OCI-LY7 (cell line): ENCODE measurements around the gene GPRIN2. TPM values are rescaled to one million over a fixed set of nuclear protein-coding genes. Genes with fewer than 3 reads are reported as not detected.
"Not testable (repeated sequence)": the region's sequence is repeated elsewhere in the genome, so short reads cannot be mapped to it uniquely, and the experiment has no call there.

ENCODE experiments used
- BruUV-seq: library from RNA; stranded (reverse); fragments of 400-500 nt; replicated peaks from 2 replicates; lab custom pipeline; 2021; lab: Mats Ljungman, UMichigan
- CTCF ChIA-PET: fragments of 300-600 bp; sonication (Branson Sonifier 250); formaldehyde crosslinking; loops from one replicate; lab custom pipeline; 2022; ENCODE audit warnings: antibody characterized with exemption; ENCODE audit not compliant: unreplicated experiment; lab: Charles Lee
- POLR2A ChIA-PET: fragments of 300-600 bp; sonication (Branson Sonifier 250); formaldehyde crosslinking; loops from one replicate; lab custom pipeline; 2022; ENCODE audit warnings: antibody characterized with exemption; lab: Charles Lee
- DNase-seq: peaks from one replicate; pipeline ENCODE4 v3.0.0-alpha.2; 2015; ENCODE audit warnings: low spot score
- H2AFZ ChIP-seq: fragments of 200-600 bp; sonication (generic), shearing (Covaris generic); 2 replicates; pipeline ENCODE4 v1.6.1; 2014; ENCODE audit warnings: mild to moderate bottlenecking, antibody characterized with exemption, low read length, moderate library complexity
- H3K27ac ChIP-seq: fragments of 200-600 bp; sonication (generic); 2 replicates; pipeline ENCODE4 v1.5.1; 2014; ENCODE audit warnings: mixed run types, low read depth, mild to moderate bottlenecking, moderate library complexity, low read length, inconsistent platforms; ENCODE audit not compliant: poor library complexity, severe bottlenecking
- H3K36me3 ChIP-seq: fragments of 200-600 bp; sonication (generic); 2 replicates; pipeline ENCODE4 v1.6.1; 2014; ENCODE audit warnings: mild to moderate bottlenecking, antibody characterized with exemption, low read length, moderate library complexity, mixed read lengths; ENCODE audit not compliant: insufficient read depth
- H3K4me1 ChIP-seq: fragments of 200-600 bp; sonication (generic); 2 replicates; pipeline ENCODE4 v1.5.1; 2014; ENCODE audit warnings: mild to moderate bottlenecking, low read length; ENCODE audit not compliant: insufficient read depth, poor library complexity, severe bottlenecking
- H3K4me2 ChIP-seq: fragments of 200-600 bp; sonication (generic); 2 replicates; pipeline ENCODE4 v1.6.1; 2014; ENCODE audit warnings: mild to moderate bottlenecking, low read length
- H3K4me3 ChIP-seq: fragments of 200-600 bp; sonication (generic); 2 replicates; pipeline ENCODE4 v1.5.1; 2014; ENCODE audit warnings: mild to moderate bottlenecking, low read depth, low read length; ENCODE audit not compliant: poor library complexity, severe bottlenecking
- H3K79me2 ChIP-seq: fragments of 200-600 bp; sonication (generic); 2 replicates; pipeline ENCODE4 v1.6.1; 2016; ENCODE audit warnings: low read depth, mild to moderate bottlenecking, low read length, moderate library complexity, mixed read lengths; ENCODE audit not compliant: insufficient read depth
- H3K9me2 ChIP-seq: fragments of 200-600 bp; sonication (generic); 2 replicates; pipeline ENCODE4 v1.6.1; 2016; ENCODE audit warnings: mild to moderate bottlenecking, low read length, mixed read lengths; ENCODE audit not compliant: insufficient read depth
- H3K9me3 ChIP-seq: fragments of 200-600 bp; sonication (generic); 2 replicates; pipeline ENCODE4 v1.6.1; 2014; ENCODE audit warnings: mild to moderate bottlenecking, mixed run types, low read length, mixed read lengths
- H4K20me1 ChIP-seq: fragments of 200-600 bp; sonication (generic); 2 replicates; pipeline ENCODE4 v1.6.1; 2014; ENCODE audit warnings: mild to moderate bottlenecking, antibody characterized with exemption, low read length, moderate library complexity, mixed read lengths; ENCODE audit not compliant: insufficient read depth
- EZH2phosphoT487 ChIP-seq: fragments of 200-600 bp; sonication (generic); IDR thresholded peaks from 2 replicates; pipeline ENCODE4 v1.6.1; 2018; ENCODE audit warnings: low read depth, borderline replicate concordance, mild to moderate bottlenecking, mixed run types, antibody characterized with exemption, low read length, moderate library complexity, mixed read lengths
- intact Hi-C: fragments of 100-400 bp; cut with micrococcal nuclease; formaldehyde crosslinking; loops from one replicate; pipeline ENCODE4 v1.10.0; 2022; ENCODE audit not compliant: unreplicated experiment
- total RNA-seq, 2 experiments: library from RNA; depleted of rRNA in 1 of 2; stranded (reverse); fragments of >200 nt in 1 of 2; shearing (Covaris generic) in 1 of 2; gene quantifications; 2 replicates each; pipeline ENCODE4 v1.2.3, GENCODE V29; 2014 to 2022
- TF ChIP-seq, protein P1 (sequence below): fragments of 200-600 bp; sonication (generic); conservative IDR thresholded peaks from 2 replicates; pipeline ENCODE4 v1.5.1; 2014; ENCODE audit warnings: mild to moderate bottlenecking, antibody characterized with exemption, low read length, moderate library complexity, mixed read lengths

GPRIN2 gene
- total RNA-seq, 2 experiments from 2014 or later = not detected

DNA sequence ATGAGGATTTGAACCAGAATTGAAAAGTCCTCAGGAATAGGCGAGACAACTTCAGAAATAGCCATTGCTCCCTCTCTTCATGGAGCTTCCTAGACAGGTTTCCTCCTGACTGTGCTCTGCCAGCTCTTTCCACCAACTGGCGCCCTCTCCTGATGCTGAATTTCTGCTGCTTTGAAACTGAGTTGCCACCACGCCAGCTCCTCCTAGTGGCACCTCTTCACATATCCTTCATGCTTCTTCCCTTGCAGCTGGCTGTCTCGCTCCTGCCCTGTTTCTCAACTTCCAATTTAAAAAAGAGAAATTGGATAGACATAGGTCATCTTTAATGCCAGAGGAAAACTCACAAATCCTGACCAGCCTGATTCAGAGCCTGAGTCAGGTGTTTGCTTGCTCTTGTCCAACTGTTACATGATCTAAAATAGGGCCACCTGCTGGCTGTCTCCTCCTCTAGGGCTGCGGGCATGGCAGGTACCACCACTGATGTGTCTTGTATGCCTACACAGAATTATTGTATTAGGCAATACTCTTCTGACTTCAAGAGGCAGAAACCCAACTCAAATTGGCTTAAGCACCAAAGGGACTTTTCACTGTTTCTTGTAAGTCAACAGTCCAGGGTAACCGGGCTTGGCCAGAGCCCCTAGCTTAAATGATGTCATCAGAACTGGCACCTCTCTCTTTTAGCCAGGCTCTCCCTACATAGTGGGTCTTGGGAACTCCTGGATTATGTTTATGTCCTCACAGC, 9.3 kb upstream of the GPRIN2 start:
- H3K27ac ChIP-seq, H3K79me2 ChIP-seq, H3K4me1 ChIP-seq, H3K36me3 ChIP-seq, CTCF ChIA-PET, BruUV-seq, H3K4me2 ChIP-seq, H3K9me2 ChIP-seq, H3K9me3 ChIP-seq, H4K20me1 ChIP-seq, intact Hi-C loops, POLR2A ChIA-PET, H3K4me3 ChIP-seq, H2AFZ ChIP-seq: not testable (repeated sequence)
- TF ChIP-seq, protein P1, sequence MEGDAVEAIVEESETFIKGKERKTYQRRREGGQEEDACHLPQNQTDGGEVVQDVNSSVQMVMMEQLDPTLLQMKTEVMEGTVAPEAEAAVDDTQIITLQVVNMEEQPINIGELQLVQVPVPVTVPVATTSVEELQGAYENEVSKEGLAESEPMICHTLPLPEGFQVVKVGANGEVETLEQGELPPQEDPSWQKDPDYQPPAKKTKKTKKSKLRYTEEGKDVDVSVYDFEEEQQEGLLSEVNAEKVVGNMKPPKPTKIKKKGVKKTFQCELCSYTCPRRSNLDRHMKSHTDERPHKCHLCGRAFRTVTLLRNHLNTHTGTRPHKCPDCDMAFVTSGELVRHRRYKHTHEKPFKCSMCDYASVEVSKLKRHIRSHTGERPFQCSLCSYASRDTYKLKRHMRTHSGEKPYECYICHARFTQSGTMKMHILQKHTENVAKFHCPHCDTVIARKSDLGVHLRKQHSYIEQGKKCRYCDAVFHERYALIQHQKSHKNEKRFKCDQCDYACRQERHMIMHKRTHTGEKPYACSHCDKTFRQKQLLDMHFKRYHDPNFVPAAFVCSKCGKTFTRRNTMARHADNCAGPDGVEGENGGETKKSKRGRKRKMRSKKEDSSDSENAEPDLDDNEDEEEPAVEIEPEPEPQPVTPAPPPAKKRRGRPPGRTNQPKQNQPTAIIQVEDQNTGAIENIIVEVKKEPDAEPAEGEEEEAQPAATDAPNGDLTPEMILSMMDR = peak; percentile 73
- DNase-seq = peak; percentile 56

DNA sequence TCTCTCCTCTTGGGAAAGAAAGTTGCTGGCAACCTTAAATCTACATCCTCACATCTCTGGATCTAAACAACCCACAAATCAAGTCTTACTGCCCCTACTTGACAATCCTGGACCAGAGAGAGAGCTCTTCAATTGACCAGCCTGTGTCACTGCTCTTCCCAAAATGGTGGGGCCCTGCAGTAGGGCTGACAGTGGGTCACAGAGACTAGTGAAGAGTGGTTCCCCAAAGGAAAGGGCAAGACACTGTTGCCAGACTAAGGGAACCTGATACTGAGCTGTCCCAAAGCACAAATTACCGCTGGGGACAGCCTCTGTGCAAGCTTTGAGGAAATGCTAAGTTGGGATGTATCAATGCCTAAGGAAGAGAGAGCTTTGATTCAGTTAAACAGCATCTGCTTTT, 4.5 kb upstream of the GPRIN2 start:
- POLR2A ChIA-PET = no interaction called here
- intact Hi-C loops = no loop called here
- no peak for DNase-seq
- no peaks in the 10 kb centered on the region for H3K4me1 ChIP-seq
- no peak overlapping the region for H2AFZ ChIP-seq
- H3K4me2 ChIP-seq = no peak overlapping the region
- H3K9me3 ChIP-seq = no peaks in the 10 kb centered on the region
- H3K4me3 ChIP-seq = no peak overlapping the region
- CTCF ChIA-PET = no interaction called here
- TF ChIP-seq, protein P1 = no peak
- no peak for TF ChIP-seq EZH2phosphoT487
- H3K27ac ChIP-seq = no peak overlapping the region
- no peaks in the 10 kb centered on the region for H3K36me3 ChIP-seq
- H4K20me1 ChIP-seq = no peaks in the 10 kb centered on the region
- BruUV-seq = no TSS peak
- no peaks in the 10 kb centered on the region for H3K9me2 ChIP-seq
- H3K79me2 ChIP-seq = no peaks in the 10 kb centered on the region

- no TSS peak for BruUV-seq
- Histone ChIP-seq H4K20me1 (no peaks in the 10 kb centered on the region), H3K9me2 (no peaks in the 10 kb centered on the region), H3K9me3 (no peaks in the 10 kb centered on the region), H3K79me2 (no peaks in the 10 kb centered on the region), H3K4me3 (no peak overlapping the region), H3K4me1 (no peaks in the 10 kb centered on the region), H3K4me2 (no peak overlapping the region), H2AFZ (no peak overlapping the region), H3K36me3 (no peaks in the 10 kb centered on the region), H3K27ac (no peak overlapping the region)
- DNase-seq = no peak
- ChIA-PET CTCF (no interaction called here), POLR2A (no interaction called here)
- no peak for TF ChIP-seq EZH2phosphoT487
- TF ChIP-seq, protein P1 = no peak
- intact Hi-C loops = no loop called here
Observed at GRCh38 chr10:46560381-46560780, 3.9 kb upstream of the GPRIN2 start.
